Measurements from ENCODE around the gene TMPRSS9.

The TMPRSS9 gene

DNA sequence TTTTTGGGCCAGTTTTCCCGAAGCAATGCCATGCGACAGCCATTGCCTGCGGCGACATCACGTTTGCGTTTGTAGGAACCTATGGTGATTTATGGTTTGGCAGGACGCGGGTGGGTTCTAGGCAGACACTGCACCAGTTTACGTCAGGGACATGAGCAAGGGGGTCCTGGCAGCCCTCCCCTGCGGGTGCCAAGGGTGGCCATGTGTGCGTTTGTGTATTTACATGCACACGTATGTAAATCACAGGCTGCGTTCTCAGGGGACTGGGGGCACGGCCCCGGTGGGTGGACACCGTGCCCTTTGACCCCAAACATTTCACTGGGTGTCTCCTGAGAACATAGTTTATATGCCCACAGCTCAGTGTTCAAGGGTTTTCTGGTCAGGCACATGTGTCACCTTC is 9.4 kb upstream of the TMPRSS9 start:
- TF ChIP-seq, protein P1, sequence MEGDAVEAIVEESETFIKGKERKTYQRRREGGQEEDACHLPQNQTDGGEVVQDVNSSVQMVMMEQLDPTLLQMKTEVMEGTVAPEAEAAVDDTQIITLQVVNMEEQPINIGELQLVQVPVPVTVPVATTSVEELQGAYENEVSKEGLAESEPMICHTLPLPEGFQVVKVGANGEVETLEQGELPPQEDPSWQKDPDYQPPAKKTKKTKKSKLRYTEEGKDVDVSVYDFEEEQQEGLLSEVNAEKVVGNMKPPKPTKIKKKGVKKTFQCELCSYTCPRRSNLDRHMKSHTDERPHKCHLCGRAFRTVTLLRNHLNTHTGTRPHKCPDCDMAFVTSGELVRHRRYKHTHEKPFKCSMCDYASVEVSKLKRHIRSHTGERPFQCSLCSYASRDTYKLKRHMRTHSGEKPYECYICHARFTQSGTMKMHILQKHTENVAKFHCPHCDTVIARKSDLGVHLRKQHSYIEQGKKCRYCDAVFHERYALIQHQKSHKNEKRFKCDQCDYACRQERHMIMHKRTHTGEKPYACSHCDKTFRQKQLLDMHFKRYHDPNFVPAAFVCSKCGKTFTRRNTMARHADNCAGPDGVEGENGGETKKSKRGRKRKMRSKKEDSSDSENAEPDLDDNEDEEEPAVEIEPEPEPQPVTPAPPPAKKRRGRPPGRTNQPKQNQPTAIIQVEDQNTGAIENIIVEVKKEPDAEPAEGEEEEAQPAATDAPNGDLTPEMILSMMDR (conservative IDR thresholded peaks at IDR 0.05; ENCODE audit: control insufficient read depth, insufficient read depth, low read depth, low read length), result no peak
- DNase-seq (ENCODE audit: low read depth), result no peak
- H3K4me3 ChIP-seq (ENCODE audit: control insufficient read depth, low read depth, low read length), result no peak overlapping the region

DNA sequence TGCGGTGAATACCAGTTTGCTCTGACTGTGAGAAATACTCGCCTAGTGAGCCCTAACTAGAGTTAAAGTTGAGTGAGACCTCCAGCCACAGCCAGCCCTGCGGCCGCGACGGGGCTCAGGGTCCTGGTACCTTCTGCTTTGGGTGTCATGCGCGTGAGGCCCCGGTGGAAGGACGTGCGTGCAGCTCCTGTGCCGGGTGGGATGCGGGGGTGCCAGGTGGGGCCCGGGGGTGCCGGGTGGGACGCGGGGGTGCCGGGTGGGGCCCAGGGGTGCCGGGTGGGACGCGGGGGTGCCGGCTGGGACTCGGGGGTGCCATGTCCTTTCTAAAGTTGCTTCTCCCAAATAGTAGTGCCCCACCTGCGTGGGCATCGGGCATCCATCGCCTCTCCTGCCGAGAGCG is 8.5 kb upstream of the TMPRSS9 start:
- H3K4me3 ChIP-seq (ENCODE audit: control insufficient read depth, low read depth, low read length), result no peak overlapping the region
- TF ChIP-seq, protein P1 (conservative IDR thresholded peaks at IDR 0.05; ENCODE audit: control insufficient read depth, insufficient read depth, low read depth, low read length), result no peak
- DNase-seq (ENCODE audit: low read depth), result no peak

DNA sequence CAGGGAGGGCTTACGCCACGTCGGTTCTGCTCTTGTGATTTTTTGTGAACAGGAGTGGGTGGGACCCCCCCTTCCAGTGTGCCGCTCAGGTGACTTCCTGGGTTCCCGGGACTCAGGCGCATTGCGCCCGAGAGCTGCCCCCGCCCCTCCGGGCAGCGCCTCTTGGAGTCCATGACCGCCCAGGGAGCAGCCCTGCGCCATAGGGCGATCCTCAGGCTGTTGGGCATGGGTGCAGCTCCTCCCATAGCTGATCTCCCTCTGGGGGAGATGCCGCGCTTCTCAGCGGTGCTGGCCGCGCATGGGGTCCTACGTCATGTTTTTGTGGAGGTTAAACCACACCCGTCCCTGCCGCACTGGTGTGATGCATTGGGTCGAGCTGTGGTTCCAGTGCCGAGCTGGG is 7.9 kb upstream of the TMPRSS9 start:
- DNase-seq (ENCODE audit: low read depth), result no peak
- no peak overlapping the region for H3K4me3 ChIP-seq (ENCODE audit: control insufficient read depth, low read depth, low read length)
- TF ChIP-seq, protein P1 (conservative IDR thresholded peaks at IDR 0.05; ENCODE audit: control insufficient read depth, insufficient read depth, low read depth, low read length), result no peak

DNA sequence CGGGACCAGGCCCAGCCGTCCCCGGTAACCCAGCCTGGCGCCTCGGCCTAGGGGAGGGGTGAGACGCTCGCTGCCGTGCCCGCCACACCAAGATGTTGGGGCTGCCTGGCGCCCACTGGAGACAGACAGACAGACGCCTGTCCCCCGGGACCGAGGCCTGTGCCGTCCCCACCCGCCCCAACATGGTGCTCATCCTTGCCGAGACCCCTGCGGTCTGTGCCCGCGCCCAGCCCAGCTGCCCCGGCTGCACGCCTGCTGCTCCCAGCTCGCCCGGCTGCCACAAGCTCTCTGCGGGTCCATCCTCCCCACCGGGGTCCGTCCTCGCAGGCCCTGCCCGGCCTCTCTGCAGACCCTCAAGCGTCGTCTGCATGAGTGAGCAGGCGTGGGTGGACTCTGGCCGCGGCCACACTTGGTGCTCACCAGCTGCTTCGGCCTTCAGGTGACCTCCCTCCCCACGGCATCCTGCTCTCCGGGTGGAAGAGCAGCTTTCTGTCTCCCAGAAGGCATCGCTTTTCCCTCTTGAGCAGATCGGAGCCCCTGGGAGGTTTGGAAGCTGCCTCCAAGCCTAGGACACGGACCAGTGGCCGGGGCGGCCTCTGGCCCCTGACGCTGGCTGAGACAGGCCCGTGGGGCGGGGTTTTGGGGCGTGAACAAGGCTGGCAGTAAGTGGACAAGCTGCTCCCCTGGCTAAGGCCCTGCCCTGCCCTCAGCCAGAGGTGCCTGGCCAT is 6.7 kb upstream of the TMPRSS9 start:
- H3K4me3 ChIP-seq (ENCODE audit: control insufficient read depth, low read depth, low read length), result no peak overlapping the region
- TF ChIP-seq, protein P1 (conservative IDR thresholded peaks at IDR 0.05; ENCODE audit: control insufficient read depth, insufficient read depth, low read depth, low read length), result no peak
- DNase-seq (ENCODE audit: low read depth), result no peak

DNA sequence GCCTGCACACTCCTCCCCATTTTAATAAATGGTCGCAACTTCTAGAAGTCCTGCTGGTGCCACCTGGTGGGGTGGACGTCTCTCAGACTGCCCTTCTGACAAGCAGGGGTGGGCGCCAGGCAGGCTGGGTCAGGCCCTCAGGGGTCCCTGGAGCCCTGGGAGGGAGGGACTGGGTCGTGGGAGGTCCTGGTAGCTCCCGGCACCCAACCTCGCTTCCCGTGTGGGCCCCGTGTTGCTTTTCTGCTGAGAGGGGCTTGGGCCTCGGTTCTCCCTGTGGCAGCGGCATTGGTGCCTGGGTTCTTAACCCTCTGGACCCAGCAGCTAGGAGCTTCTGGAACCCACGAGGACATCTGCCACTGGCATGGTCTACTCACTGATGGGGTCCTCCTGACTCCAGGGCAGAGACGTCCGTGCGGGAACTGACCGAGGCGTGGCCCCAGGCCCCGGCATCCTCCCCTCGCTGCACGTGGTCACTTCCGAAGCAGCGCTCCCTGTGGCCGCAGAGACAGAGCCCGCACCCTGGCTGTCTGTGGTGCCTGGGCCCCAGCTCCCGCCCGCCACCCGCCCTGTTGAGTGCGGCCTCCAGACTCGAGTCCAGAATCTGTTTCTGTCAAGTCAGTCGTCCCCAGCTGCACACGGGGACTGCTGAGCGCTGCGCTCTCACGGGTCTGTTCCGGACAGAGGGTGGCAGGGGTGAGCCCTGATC is 6.0 kb upstream of the TMPRSS9 start:
- TF ChIP-seq, protein P1 (conservative IDR thresholded peaks at IDR 0.05; ENCODE audit: control insufficient read depth, insufficient read depth, low read depth, low read length), result no peak
- no peak overlapping the region for H3K4me3 ChIP-seq (ENCODE audit: control insufficient read depth, low read depth, low read length)
- DNase-seq (ENCODE audit: low read depth), result no peak

DNA sequence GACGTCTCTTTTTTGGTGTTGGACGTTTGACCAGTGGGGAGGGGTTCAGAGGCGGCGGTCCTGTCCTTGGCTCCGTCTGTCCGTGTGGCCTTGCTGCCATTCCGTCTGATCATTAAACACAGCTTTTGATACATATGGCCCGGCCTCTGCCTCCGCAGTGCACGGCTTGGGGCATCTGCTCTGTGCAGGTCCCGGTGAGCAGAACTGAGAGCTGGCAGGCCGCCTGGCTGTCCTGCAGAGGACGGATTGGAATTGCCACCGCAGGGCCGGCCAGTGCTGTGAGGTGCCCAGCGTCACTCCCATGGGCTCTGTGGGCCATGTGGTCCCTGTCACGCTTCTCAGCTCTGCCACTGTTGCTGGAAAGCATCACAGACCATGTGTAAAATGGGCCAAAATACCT is 5.4 kb upstream of the TMPRSS9 start:
- TF ChIP-seq, protein P1 (conservative IDR thresholded peaks at IDR 0.05; ENCODE audit: control insufficient read depth, insufficient read depth, low read depth, low read length), result no peak
- no peak for DNase-seq (ENCODE audit: low read depth)
- no peak overlapping the region for H3K4me3 ChIP-seq (ENCODE audit: control insufficient read depth, low read depth, low read length)
